SK-N-DZ (cell line): ENCODE data around the gene MUC2.

Experiments
- DNase-seq: peaks from one replicate; pipeline ENCODE4 v3.0.0-alpha.2; 2015; ENCODE audit warnings: low spot score

MUC2 gene

DNA sequence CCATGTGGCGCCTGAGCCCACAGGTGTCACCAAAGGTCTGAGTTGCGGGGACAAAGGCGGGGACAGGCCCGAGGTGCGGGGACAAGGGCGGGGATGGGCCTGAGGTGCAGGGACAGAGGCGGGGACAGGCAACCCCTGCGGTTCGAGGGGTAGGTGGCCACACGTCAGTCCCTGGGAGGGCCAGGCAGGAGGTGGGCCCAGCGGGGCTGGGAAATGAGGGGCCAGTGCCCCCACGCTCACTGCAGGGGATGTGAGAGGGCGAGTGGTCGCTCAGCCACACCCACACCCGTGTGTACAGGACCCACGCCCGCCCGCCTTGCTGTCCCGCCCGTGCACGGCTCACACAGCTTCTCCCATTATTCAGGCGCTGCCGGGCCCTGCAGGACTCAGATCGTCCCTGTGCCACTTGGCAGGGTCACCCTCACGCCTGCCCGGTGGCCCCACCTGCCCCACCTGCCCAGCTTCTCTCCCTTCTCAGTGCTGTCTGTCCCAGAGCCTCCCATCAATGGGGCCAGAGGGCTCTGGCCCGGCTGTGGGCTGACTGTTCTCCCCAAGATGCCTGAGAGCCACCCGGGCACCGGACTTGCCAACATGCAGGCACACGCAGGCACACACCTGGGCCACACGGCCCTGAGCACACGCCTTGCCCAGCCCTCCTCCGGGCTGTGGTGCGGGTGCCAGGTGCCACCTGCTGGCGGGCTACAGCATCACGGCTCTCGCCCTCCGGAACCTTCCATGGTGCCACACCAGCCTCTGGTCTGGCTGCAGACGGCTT, 23.9 kb upstream of the MUC2 start:
- peak; percentile 61 for DNase-seq

GRCh38 chr11:1051356-1052132, 23.1 kb upstream of the MUC2 start:
- DNase-seq, result no peak

DNA sequence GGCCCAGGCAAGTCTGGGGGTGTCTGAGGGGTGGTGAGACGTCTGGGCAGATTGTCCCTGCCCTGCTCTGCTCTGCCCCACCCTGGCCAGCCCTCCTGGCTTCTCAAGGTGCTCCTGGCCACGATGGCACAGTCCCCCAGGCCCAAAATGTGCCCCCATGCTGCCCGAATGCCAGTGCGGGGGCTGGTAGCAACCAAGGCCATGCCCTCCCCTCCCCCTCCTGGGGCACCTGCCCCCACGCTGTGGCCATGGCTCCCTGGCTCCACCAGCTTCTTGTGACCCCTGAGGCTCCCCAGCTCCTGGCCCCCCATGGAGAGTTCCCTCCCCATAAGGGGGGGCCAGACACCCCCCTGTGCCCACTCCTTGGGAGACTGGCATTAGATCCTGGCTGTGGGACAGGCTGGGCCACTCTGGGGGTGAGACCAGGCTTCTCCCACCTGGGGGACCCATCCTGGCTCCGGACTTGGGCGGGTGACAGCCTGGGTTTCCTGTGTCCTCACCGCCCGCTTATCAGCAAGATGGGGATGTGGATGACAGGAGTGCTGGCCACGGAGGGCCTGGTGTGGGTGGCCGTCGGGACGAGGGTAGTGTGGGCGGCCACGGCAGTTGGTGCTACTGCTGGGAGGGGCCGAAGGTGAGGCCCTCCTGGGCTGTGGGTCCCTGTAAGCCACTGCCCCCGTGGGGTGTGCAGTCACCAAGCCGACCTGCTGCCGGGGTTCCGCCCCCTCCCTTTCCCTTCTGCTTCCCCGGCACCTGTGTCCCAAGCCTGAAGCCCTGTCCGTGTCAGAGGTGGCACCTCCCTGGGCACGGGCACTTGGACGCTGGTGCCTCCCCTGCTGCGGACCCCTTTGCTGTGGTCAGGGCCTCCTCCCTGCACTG, 22.3 kb upstream of the MUC2 start:
- no peak for DNase-seq

DNA sequence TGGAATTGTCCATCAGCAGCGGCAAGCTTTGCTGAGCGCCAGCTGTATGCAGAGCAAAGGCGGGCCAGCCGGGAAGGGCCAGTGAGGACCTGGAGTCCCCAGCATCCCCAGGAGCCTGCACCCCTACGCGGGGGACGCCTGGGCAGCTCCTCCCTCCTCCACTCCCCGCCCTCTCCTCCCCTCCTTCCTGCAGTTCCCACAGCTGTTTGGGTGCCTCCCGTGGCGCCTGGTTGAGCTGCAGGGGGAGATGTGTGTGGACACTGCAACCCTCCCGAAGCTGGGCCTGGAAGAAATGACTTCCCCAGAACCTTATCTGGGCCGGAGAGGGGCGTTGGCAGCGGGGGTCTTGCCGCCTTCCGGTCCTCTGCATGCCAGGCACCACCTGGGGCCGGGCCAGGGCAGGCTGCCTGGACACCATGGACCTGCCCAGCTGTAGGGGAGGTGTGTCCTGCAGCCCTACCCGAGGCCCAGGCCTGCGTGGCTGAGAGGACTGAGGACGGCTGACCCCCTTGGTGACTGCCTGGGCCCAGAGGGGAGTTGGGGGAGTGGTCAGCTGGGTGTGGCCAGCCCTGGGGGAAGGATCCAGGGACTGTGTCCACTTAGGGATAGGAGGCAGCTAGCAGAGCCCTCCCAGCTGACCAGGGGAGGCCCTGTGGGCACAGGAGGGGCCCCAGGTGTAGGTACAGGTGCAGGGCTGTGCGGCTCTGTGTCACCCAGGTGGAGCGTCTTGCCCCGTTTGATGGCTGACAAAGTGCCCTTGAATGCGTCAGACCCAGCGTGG, 21.4 kb upstream of the MUC2 start:
- no peak for DNase-seq

- no peak for DNase-seq
Observed at GRCh38 chr11:1054143-1055108, 20.2 kb upstream of the MUC2 start.

DNA sequence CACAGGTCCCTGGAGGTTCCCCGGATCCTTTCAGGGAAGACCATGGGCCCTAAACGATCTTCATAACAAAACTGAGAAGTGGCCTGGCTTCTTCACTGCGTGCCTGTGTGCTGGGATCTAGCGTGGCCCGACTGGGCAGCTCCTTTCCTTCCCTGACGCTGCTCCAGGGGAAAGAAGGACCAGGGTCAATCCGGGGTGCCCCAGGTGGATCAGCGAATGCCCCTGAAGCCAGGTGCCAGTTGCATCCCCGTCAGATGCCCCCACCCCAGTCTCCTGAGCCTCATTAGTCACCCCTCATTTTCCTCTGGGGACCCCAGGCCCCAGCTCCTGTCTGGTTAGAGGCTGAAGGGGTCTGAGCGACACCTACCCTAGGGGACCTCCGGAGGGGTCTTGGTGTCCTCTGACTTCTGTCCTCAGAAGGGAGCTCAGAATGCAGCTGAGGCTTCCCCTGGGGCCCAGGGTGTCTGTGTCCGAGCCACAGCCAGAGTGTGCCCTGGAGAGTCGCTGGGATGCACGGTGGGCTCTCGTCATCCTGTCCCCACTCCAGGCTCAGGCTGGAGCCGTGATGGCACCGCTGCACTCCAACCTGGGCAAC, 19.5 kb upstream of the MUC2 start:
- no peak for DNase-seq

GRCh38 chr11:1055990-1056771, 18.5 kb upstream of the MUC2 start:
- DNase-seq, result no peak

GRCh38 chr11:1057806-1058205, 16.9 kb upstream of the MUC2 start:
- DNase-seq, result no peak

- DNase-seq, result no peak
Observed at GRCh38 chr11:1059759-1060158, 14.9 kb upstream of the MUC2 start.

- no peak for DNase-seq
Observed at GRCh38 chr11:1060410-1060809, 14.3 kb upstream of the MUC2 start.

DNA sequence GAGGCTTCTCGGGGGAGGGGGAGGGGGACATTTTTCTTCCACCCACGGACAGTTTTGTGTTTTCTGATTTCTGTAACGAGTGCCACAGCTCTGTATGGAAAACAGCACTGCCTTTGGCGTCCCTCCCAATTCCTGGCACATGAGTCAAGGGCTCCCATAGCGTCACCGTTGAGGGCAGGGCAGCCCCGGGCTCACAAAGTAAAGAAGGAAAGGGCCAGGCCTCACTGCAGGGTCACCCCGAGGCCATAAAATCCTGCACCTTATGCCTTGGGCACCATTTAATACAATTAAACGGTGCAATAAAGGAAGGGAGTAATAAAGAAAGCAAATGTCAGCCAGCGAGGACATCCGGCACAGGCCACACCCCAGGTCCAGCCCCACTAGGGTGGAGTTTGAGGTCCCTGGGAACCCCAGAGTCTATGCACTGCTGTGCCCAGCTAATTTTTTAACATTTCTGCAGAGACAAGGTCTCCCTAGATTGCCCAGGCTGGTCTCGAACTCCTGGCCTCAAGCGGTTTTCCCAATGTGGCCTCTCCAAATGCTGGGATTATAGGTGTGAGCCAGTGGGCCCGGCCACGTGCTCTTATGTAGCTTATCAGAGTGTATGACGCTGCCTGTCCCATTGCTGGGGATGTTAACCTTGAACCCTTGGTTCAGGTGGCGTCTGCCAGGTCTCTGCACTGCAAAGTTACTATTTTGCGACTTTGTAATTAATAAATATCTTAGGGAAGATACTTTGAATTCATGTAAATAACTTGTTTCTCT, 13.6 kb upstream of the MUC2 start:
- no peak for DNase-seq

GRCh38 chr11:1062075-1062820, 12.4 kb upstream of the MUC2 start:
- DNase-seq, result no peak

- DNase-seq, result no peak
Observed at GRCh38 chr11:1064167-1064566, 10.5 kb upstream of the MUC2 start.

DNA sequence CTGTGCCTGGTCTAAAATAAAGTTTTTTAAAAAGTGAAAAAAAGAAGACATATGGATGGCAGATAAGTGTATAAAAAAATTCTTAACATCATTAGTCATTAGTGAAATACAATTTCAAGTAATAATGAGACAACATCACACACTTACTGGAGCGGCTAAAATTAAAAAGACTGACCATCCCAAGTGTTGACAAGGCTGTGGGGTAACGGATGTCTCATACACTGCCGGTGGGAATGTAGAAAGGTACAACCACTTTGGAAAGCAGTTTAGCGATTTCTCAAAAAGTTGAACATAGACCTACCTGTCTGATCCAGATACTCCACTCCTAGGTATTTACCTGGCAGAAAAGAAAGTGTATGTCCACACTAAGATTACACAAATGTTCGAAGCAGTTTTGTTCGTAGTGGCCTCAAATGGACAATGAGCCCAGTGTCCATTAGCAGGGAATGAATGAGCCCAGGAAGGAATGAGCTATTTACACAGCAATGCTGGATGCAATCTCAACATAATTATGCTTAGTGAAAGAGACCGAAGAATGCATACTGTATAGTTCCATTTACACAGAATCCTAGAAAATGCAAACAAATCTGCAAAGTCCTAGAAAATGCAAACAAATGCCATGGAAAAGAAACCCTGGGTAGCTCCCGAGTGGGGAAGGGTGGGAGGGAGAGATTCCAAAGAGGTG, 6.7 kb upstream of the MUC2 start:
- DNase-seq, result no peak

GRCh38 chr11:1069740-1070139, 4.9 kb upstream of the MUC2 start:
- no peak for DNase-seq

DNA sequence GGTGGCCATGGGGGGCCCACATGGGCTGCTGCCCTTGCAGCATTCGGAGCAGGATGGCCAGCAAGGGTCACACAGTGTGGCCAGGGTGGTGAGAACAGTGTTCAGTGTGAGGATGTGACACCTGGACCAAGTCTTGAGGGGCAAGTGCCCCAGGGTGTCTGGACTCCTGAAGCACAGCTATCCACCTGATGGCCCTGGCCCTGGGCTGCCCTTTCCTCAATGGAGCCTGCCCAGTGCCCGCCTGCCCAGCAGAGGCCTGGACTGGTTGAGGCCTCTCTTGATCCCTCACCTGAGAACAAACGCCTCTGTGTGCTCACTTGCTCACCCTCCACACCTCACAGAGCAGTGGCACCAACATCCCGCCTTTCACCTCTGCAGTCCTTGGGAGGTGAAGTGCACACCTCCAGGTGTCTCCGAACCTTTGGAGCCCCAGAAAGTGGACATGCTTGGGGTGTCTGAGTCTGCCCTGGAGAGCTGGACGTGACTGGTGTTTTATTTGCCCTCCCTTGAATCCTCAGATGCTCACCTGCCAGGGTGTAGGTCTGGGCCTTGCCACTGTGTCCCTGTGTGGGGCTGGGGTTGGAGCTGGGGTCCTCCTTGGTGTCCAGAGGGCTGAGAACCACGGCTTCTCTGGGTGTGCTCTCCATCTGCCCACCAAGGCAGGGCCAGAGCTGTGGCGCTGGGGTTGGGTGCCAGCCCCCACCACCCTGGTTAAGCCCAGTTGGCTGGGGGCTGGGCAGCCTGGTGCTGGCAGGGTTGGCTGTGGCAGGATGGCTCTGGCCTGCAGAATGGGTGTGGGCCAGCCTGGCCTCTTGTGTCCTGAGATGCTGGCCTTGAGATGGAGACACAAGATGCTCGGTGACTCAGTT, 3.8 kb upstream of the MUC2 start:
- DNase-seq, result no peak
